Measurements from ENCODE around the gene MRPS27.
"Not testable (repeated sequence)": the region's sequence is repeated elsewhere in the genome, so short reads cannot be mapped to it uniquely, and the experiment has no call there.

MRPS27 gene

GRCh38 chr5:72197393-72197792 lies 122.6 kb downstream of the MRPS27 start:
- no peak for DNase-seq

GRCh38 chr5:72195581-72195980 lies 124.5 kb downstream of the MRPS27 start:
- DNase-seq, result no peak

DNA sequence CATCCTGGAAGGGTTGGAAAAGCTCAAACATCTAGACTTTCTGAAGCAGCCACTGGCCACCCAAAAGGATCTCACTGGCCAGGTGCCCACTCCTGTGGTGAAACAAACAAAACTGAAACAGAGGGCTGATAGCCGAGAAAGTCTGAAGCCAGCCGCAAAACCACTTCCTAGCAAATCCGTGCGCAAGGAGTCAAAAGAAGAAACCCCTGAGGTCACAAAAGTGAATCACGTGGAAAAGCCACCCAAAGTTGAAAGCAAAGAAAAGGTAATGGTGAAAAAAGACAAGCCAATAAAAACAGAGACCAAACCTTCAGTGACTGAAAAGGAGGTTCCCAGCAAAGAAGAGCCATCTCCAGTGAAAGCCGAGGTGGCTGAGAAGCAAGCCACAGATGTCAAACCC lies 125.2 kb downstream of the MRPS27 start:
- no peak for DNase-seq

DNA sequence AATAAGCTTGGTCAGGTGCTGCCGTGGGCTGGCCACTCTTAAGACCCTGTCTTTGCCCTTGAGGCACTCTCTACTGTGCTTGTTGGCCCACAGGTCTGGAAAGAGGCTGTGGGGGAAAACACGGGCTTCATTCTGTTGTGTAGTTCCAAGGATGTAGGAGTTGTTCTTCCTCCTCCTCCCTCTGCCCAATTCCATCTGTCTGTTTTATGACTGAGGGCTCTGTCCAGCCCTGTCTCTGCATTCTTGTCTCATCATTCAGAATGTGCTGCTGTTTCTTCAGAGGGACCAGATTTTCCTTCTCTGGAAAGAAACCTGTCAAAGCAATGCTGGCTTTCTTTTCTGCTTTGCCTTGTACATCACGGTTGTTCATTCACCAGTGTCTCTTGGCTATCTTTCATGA lies 128.6 kb downstream of the MRPS27 start:
- no peak for DNase-seq

GRCh38 chr5:72189146-72189545 lies 130.9 kb downstream of the MRPS27 start:
- DNase-seq, result no peak

DNA sequence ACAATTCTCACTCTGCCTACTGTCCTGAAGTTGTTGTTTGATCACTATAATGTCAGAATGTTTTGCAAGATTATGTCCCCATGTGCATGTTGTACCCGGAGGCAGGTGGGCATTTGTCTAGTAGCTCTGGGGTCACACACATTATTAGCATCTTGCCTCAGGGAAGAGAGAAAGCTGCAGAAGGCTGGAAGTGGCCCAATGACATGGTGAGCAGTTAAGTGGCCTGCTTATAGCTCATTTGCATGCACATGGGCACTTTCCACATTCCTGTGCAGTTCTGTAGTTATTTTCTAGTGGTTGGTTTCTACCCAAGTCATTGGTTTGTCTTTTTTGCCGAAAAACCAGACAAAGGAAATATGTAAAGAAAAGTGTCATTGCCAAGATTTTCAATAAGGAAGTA lies 131.9 kb downstream of the MRPS27 start:
- no peak for DNase-seq

DNA sequence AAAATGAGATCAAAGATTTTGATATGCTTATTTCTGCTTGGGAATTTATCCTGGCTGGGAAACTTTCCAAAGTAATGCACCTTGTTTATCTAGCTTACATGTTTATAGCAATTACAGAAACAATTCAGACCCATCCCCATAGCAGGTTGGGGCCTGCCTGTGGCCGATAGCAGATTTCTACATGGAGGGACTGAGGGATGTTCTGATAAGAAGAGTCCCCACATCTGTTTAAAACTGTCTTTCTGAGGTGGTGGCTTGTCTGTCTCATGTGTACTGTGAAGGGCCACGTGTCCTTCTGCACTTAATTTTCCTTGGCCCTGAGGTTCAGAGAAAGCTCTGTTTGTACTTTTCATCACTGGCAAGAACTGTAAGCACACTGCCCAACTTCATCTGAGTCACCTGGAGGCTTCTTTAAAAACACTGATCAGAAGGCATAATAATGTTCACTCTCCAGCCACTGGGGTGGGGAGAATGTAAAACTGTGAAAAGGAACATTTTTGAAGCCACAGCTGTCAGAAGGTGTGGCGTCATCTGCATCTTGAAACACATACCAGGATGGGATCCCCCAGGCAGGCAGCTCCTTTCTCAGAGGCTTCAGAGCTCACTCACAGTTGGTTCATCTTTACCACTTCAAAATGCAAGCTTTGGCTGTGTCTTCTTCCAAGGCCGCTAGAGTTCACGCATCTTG lies 132.5 kb downstream of the MRPS27 start:
- DNase-seq, result no peak

GRCh38 chr5:72185496-72186329 lies 134.3 kb downstream of the MRPS27 start:
- DNase-seq, result peak; percentile 26

DNA sequence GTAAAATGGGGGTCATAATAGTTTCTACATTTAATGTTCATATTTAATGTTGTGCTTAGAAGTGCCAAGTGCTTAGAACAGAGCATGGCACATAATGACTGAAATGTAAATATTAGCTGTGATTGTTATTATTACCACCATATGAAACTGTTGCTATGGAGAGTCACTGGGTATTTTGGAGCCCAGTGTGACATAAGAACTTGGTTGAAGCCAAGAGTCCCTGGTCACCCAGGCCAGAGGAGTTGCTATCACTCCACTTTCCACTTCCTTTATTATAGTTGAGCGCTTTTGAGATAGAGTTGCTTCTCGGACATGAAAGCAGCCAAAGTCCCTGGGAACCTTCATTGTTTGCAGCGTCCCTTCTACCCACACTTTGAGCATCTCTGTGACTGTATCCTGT lies 135.6 kb downstream of the MRPS27 start:
- no peak for DNase-seq

- DNase-seq, result peak; percentile 18
Observed at GRCh38 chr5:72183101-72183520, 136.9 kb downstream of the MRPS27 start.

GRCh38 chr5:72182686-72183085 lies 137.4 kb downstream of the MRPS27 start:
- no peak for DNase-seq

DNA sequence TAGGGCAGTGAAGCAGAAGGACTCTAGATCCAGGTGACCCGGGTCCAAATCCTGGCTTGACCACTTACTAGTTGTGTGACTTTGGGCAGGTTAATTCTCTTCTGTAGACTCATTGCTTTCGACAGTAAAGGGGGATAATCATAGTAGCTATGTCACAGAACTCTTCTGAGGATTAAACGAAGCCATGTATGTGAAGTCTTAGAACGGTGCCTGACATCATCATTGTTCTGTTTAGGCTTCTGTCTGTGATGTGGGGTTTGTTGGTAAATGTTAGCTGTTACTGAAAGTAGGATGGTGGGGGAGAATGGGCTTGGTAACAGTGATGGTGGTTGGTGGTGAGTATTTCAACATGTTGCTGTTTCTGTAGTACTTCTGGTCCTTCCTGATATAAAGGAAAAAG lies 139.1 kb downstream of the MRPS27 start:
- no peak for DNase-seq

DNA sequence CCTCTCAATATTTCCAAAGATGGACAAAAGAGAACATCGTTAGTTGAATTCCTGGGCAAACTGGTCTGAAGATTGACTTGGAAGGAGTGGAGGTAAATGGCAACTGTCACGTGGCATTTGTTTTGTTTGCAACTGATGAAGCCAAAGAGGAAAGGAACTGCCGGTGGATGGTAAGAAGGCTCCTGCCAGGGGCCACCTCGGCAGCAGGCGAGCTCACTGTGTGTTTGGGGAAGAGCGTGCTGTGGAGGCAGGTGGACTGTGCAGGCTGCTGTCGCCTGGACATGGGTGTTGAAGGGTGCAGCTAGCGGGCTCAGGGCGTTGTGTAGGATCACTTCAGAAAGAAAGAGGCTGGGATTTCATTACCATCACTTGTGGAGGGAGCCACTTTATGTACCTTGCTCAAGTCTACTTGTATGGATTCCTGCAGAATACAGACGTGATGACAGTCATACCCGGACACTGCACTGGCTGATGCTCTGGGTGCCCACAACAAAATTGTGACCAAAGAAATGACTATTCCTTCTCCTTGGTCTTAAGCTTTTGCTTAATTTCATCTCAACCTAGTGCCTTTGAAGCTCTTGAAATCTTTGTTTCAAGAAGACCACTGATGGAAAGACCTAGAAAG lies 140.1 kb downstream of the MRPS27 start:
- no peak for DNase-seq

GRCh38 chr5:72179028-72179815 lies 140.8 kb downstream of the MRPS27 start:
- DNase-seq, result no peak

- DNase-seq, result no peak
Observed at GRCh38 chr5:72177538-72177937, 142.5 kb downstream of the MRPS27 start.

- no peak for DNase-seq
Observed at GRCh38 chr5:72172786-72173185, 147.3 kb downstream of the MRPS27 start.

DNA sequence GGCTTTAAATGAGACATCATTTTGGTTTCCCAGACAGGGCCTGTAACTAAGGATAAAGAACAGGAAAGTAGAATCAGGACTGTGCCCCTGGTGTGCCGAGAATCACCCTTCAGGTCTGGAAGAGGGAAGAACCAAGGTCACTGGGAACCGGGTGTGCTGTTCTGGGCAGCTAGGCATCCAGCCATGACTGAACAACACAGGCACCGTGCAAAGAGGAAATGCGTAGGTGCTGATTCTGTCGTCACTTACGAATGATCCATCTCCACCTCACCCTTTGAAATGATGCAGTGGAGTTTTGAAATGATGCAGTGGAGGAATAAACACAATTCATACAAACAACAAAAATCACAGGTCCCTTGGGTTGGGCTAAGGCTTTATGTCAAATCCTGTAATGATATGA lies 148.4 kb downstream of the MRPS27 start:
- no peak for DNase-seq

DNA sequence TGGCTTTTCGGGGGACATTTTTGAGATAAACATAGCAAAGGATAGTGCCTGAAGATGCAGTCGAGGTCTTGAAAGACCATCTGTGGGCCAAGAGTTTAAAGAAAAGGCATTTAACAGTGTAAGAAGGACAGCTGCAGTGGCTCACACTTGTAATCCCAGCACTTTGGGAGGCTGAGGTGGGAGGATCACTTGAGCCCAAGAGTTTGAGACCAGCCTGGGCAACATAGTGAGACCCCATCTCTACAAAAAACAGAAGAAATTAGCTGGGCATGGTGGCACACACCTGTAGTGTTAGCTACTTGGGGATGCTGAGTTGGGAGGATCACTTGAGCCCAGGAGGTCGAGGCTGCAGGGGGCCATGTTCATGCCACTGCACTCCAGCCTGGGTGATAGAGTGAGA lies 148.9 kb downstream of the MRPS27 start:
- not testable (repeated sequence) for DNase-seq

DNA sequence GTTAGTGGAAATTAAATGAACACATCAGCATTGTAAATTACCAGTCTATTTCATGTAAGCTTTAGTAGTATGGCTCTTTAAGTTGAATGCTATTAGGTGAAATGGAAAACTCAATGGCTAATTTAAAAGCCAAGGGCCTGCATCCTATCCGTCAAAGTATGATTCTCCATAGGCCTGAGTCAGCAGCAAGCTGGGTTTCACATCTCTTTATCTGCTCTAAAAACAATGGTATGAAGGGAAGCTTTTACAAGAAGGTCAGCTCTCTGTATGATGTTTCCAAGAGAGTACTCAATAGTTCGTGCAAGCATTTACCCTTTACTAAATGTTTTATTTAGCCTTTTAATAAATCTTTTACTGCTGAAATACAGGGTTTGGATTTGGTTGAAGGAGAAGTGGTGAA lies 149.9 kb downstream of the MRPS27 start:
- DNase-seq, result no peak
